ENCODE results near the gene ITGA3. TPM values are rescaled to one million over a fixed set of nuclear protein-coding genes. Genes with fewer than 3 reads are reported as not detected.

Gene ITGA3
- total and polyA plus RNA-seq, 4 donors = 0.79 to 4.4 (median 1.4) TPM

DNA sequence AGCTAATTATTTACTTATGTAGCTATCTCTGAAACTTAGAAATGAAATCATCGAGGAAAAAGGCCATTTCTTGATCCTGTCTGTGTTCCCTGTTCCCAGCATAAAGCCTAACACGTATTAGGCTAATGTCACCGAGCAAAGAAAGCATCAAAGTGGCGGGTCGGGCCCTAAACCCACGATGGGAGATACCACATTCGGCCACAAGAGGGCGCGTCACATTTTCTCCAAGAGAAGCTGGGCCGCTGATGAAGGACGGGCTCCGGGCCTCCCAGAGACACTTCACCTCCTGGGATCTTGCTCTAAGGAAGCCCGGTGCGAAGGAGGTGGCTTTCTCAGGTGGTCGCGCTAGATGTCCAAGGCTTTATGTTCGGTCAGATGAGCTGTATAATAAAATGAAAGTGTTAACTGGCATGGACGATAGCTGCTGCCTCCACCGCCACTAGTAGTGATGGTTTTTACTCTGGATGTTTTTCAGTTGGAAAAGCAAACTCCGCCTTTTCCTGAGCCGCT is 38.4 kb downstream of the ITGA3 start:
- under 1% methylated on average over 21 of the region's 21 CpGs for WGBS
- H3K27ac ChIP-seq (ENCODE audit: low read depth in 1 of 2, low read length in 2 of 2) = peak overlapping the region; percentile 81 to 82
- peak overlapping the region; percentile 30 to 90 for H3K9ac ChIP-seq (ENCODE audit: low read depth in 1 of 2, low read length in 2 of 2)
- TF ChIP-seq HNF4A (conservative IDR thresholded peaks at IDR 0.05) (no peak), RAD21 (IDR thresholded peaks at IDR 0.05) (peak; percentile 78 to 88)
- TF ChIP-seq, protein P1, sequence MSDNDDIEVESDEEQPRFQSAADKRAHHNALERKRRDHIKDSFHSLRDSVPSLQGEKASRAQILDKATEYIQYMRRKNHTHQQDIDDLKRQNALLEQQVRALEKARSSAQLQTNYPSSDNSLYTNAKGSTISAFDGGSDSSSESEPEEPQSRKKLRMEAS (IDR thresholded peaks at IDR 0.05) = no peak
- TF ChIP-seq, protein P2, sequence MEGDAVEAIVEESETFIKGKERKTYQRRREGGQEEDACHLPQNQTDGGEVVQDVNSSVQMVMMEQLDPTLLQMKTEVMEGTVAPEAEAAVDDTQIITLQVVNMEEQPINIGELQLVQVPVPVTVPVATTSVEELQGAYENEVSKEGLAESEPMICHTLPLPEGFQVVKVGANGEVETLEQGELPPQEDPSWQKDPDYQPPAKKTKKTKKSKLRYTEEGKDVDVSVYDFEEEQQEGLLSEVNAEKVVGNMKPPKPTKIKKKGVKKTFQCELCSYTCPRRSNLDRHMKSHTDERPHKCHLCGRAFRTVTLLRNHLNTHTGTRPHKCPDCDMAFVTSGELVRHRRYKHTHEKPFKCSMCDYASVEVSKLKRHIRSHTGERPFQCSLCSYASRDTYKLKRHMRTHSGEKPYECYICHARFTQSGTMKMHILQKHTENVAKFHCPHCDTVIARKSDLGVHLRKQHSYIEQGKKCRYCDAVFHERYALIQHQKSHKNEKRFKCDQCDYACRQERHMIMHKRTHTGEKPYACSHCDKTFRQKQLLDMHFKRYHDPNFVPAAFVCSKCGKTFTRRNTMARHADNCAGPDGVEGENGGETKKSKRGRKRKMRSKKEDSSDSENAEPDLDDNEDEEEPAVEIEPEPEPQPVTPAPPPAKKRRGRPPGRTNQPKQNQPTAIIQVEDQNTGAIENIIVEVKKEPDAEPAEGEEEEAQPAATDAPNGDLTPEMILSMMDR (IDR thresholded peaks at IDR 0.05; ENCODE audit: low read depth, low read length, missing input control) = peak; percentile 85
- no peaks in the 10 kb centered on the region for H3K27me3 ChIP-seq (ENCODE audit: control insufficient read depth in 4 of 4, insufficient read depth in 4 of 4, low read length in 3 of 4)
- H3K4me3 ChIP-seq (ENCODE audit: low read depth in 1 of 3, low read length in 3 of 3) = peak overlapping the region; percentile 53 to 83 (median 61)
- H3K36me3 ChIP-seq (ENCODE audit: control insufficient read depth in 4 of 4, insufficient read depth in 3 of 4, low read depth in 1 of 4, low read length in 3 of 4) = peaks cover 0 to 7% (median 5%) of the 10 kb centered on the region in 4 donors
- DNase-seq (ENCODE audit: low spot score) = peak; percentile 95
- H3K4me1 ChIP-seq (ENCODE audit: control insufficient read depth in 4 of 4, insufficient read depth in 4 of 4, low read length in 3 of 4) = peaks cover 7 to 43% (median 34%) of the 10 kb centered on the region in 4 donors
- H3K9me3 ChIP-seq (ENCODE audit: control insufficient read depth in 4 of 4, low read length in 3 of 4) = no peaks in the 10 kb centered on the region

DNA sequence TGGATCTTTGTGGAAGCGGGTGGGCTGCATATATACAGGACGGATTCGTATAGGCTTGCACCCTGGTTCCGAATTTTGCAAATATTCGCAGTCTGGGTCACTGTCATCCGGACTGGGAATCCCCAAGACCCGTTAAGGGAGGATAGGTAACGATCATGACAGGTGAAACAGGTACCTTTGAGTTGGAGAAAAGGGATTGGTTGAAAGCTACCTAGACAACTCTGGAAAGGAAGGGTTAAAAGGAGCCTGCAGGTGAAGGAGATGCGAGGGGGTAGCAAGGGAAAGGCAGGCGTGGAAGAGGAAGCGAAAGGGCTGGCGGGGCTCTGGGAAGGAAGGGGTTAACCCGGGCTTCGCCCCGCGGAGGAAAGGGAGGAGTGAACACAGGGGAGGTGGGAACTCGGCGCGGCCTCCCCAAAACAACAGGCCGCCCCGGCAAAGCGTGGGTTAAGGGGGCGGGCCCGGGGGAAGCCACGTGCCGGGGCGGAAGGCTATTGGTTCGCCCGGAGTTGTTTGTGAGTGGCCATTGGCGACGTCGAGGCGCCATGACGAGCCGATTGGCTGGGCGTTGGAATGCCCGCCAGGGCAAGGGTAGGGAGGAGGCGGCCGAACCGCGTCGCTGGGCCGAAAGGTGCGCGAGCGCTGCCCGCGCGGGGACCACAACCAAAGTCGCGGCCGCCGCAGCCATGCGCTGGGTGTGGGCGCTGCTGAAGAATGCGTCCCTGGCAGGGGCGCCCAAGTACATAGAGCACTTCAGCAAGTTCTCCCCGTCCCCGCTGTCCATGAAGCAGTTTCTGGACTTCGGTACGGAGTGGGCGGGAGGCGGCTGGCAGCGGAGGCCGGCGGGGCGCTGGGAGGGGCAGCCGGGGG is 39.1 kb downstream of the ITGA3 start, which contains the start of gene PDK2:
PDK2 (plus strand) TSS at position 599 of the 867 bp plus-strand sequence; CDS start at position 684, 85 bp downstream.
- H3K4me1 ChIP-seq (ENCODE audit: control insufficient read depth in 4 of 4, insufficient read depth in 4 of 4, low read length in 3 of 4) = peaks cover 7 to 43% (median 36%) of the 10 kb centered on the region in 4 donors
- peaks cover 0 to 7% (median 5%) of the 10 kb centered on the region in 4 donors for H3K36me3 ChIP-seq (ENCODE audit: control insufficient read depth in 4 of 4, insufficient read depth in 3 of 4, low read depth in 1 of 4, low read length in 3 of 4)
- H3K4me3 ChIP-seq (ENCODE audit: low read depth in 1 of 3, low read length in 3 of 3) = peak within 1 kb of the TSS; percentile 81 to 92 (median 83)
- H3K9me3 ChIP-seq (ENCODE audit: control insufficient read depth in 4 of 4, low read length in 3 of 4) = no peaks in the 10 kb centered on the region
- H3K27ac ChIP-seq (ENCODE audit: low read depth in 1 of 2, low read length in 2 of 2) = peak within 1 kb of the TSS; percentile 81 to 82
- peak; percentile 88 for DNase-seq (ENCODE audit: low spot score)
- peak within 1 kb of the TSS; percentile 80 to 90 for H3K9ac ChIP-seq (ENCODE audit: low read depth in 1 of 2, low read length in 2 of 2)
- H3K27me3 ChIP-seq (ENCODE audit: control insufficient read depth in 4 of 4, insufficient read depth in 4 of 4, low read length in 3 of 4) = no peaks in the 10 kb centered on the region
- WGBS = under 1% methylated on average over 68 of the region's 68 CpGs
- TF ChIP-seq, protein P3, sequence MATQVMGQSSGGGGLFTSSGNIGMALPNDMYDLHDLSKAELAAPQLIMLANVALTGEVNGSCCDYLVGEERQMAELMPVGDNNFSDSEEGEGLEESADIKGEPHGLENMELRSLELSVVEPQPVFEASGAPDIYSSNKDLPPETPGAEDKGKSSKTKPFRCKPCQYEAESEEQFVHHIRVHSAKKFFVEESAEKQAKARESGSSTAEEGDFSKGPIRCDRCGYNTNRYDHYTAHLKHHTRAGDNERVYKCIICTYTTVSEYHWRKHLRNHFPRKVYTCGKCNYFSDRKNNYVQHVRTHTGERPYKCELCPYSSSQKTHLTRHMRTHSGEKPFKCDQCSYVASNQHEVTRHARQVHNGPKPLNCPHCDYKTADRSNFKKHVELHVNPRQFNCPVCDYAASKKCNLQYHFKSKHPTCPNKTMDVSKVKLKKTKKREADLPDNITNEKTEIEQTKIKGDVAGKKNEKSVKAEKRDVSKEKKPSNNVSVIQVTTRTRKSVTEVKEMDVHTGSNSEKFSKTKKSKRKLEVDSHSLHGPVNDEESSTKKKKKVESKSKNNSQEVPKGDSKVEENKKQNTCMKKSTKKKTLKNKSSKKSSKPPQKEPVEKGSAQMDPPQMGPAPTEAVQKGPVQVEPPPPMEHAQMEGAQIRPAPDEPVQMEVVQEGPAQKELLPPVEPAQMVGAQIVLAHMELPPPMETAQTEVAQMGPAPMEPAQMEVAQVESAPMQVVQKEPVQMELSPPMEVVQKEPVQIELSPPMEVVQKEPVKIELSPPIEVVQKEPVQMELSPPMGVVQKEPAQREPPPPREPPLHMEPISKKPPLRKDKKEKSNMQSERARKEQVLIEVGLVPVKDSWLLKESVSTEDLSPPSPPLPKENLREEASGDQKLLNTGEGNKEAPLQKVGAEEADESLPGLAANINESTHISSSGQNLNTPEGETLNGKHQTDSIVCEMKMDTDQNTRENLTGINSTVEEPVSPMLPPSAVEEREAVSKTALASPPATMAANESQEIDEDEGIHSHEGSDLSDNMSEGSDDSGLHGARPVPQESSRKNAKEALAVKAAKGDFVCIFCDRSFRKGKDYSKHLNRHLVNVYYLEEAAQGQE (IDR thresholded peaks at IDR 0.05) = no peak
- TF ChIP-seq, protein P1 (IDR thresholded peaks at IDR 0.05) = peak; percentile 92
- TF ChIP-seq GABPA (IDR thresholded peaks at IDR 0.05 in 1 of 2, conservative IDR thresholded peaks at IDR 0.05 in 1 of 2) (peak in 1 of 2 donors; percentile 71), RAD21 (IDR thresholded peaks at IDR 0.05) (no peak), FOXA1 (IDR thresholded peaks at IDR 0.05) (no peak), EGR1 (IDR thresholded peaks at IDR 0.05; ENCODE audit: low read depth in 2 of 2) (peak; percentile 13 to 80), RXRA (IDR thresholded peaks at IDR 0.05) (peak; percentile 48 to 61), YY1 (IDR thresholded peaks at IDR 0.05) (peak; percentile 92), HNF4A (conservative IDR thresholded peaks at IDR 0.05) (peak in 1 of 2 donors; percentile 41), JUND (IDR thresholded peaks at IDR 0.05) (no peak), FOXA2 (IDR thresholded peaks at IDR 0.05) (no peak), SP1 (IDR thresholded peaks at IDR 0.05) (peak; percentile 92), NR2F2 (IDR thresholded peaks at IDR 0.05) (peak; percentile 38), TAF1 (conservative IDR thresholded peaks at IDR 0.05) (no peak), HNF4G (IDR thresholded peaks at IDR 0.05) (no peak)
- TF ChIP-seq, protein P4, sequence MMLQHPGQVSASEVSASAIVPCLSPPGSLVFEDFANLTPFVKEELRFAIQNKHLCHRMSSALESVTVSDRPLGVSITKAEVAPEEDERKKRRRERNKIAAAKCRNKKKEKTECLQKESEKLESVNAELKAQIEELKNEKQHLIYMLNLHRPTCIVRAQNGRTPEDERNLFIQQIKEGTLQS (IDR thresholded peaks at IDR 0.05) = no peak
- TF ChIP-seq, protein P2 (IDR thresholded peaks at IDR 0.05; ENCODE audit: low read depth, low read length, missing input control) = no peak
- TF ChIP-seq, protein P5, sequence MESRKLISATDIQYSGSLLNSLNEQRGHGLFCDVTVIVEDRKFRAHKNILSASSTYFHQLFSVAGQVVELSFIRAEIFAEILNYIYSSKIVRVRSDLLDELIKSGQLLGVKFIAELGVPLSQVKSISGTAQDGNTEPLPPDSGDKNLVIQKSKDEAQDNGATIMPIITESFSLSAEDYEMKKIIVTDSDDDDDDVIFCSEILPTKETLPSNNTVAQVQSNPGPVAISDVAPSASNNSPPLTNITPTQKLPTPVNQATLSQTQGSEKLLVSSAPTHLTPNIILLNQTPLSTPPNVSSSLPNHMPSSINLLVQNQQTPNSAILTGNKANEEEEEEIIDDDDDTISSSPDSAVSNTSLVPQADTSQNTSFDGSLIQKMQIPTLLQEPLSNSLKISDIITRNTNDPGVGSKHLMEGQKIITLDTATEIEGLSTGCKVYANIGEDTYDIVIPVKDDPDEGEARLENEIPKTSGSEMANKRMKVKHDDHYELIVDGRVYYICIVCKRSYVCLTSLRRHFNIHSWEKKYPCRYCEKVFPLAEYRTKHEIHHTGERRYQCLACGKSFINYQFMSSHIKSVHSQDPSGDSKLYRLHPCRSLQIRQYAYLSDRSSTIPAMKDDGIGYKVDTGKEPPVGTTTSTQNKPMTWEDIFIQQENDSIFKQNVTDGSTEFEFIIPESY (IDR thresholded peaks at IDR 0.05) = no peak
